A204.1 (cell line): ENCODE results near the gene PTPA.
"Not testable (repeated sequence)": the region's sequence is repeated elsewhere in the genome, so short reads cannot be mapped to it uniquely, and the experiment has no call there.

Experiments used
- FAIRE-seq: peaks from 2 replicates; lab custom pipeline; 2012; peaks lifted over from hg19 to GRCh38; lab: Jason Lieb, UNC

PTPA gene

DNA sequence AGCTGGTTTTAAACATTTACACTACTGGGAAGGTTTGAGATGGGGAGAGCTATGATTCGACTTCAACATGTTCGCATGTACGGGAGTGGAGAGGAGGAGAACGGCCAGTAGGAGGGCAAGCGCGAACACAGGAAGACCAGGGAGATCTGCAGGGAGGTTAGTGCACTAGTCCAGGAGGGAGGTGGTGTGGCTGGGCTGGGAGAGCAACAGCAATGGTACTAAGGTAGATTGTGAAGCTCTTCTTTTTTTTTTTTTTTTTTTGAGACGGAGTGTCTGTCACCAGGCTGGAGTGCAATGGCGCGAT is 50.3 kb downstream of the PTPA start:
- FAIRE-seq = no peak

DNA sequence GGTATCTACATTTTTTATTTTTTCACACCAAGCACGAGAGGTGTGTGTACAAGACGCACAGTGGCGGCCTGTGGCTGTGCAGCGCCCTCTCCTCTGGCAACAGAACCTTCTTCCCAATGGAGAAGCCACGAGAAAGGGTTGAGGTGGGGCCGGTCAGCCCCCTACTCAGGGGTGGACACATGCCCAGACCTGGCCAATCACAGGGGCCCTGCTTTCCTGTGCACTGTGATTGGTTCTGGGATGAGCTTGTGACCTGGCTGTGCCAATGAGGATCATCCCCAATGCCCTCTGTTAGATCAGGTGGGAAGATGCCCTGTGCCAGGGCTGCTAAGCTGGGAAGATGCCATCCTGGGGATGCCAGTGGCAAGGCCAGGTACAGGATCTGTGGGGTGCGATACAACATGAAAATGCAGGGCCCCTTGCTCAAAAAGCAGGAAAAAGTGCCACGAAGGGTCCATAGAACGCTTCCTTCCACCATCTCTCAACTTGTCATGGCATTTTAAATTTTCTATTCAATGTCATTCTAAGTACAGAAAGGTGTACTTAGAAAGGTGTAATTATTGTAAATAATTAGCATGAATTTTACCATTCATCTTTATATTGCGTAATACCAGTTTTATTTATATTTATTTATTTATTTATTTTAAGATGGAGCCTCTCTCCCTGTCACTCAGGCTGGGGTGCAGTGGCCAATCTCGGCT is 51.4 kb downstream of the PTPA start:
- FAIRE-seq = no peak

DNA sequence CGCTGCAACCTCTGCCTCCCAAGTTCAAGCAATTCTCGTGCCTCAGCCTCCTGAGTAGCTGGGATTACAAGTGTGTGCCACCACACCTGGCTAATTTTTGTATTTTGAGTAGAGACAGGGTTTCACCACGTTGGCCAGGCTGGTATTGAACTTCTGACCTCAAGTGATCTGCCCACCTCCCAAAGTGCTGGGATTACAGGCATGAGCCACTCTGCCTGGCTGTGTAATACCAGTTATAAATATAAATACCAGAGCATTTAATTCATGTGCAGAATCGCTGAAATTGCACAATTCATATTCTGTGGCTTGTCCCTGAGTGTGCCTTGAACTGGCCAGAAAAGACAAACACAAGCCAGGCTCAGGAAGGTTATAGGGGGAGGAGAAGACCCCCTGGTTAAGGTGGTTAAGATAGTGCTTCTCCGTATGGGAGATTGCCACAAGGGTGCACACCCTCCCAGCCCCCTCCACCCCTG is 52.0 kb downstream of the PTPA start:
- FAIRE-seq = not testable (repeated sequence)

- FAIRE-seq = no peak
Observed at GRCh38 chr9:129163753-129164152, 52.5 kb downstream of the PTPA start.

- FAIRE-seq = no peak
Observed at GRCh38 chr9:129164246-129164930, 53.2 kb downstream of the PTPA start.

GRCh38 chr9:129165198-129165597 is 54.0 kb downstream of the PTPA start:
- no peak for FAIRE-seq

GRCh38 chr9:129166623-129167557 is 55.7 kb downstream of the PTPA start:
- no peak for FAIRE-seq

DNA sequence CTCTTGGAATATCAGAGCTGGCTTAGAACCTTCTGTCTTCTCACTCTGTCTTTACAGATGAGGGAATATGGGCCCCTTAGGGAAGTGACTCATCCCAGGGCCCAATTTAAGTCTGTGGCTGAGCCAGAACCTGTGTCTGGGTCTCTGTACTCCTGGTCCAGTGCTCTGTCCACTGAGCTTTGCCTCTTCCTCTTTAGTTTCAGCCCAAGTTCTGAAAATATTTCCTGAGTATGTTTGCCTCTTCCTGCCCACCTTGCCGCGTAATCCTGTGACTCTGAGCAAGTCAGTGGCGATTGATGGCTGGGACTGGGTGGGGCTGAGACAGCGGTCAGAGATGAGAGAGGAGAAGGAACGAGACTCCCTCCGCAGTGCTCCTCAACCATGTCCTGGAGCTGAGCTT is 59.0 kb downstream of the PTPA start:
- FAIRE-seq = no peak

DNA sequence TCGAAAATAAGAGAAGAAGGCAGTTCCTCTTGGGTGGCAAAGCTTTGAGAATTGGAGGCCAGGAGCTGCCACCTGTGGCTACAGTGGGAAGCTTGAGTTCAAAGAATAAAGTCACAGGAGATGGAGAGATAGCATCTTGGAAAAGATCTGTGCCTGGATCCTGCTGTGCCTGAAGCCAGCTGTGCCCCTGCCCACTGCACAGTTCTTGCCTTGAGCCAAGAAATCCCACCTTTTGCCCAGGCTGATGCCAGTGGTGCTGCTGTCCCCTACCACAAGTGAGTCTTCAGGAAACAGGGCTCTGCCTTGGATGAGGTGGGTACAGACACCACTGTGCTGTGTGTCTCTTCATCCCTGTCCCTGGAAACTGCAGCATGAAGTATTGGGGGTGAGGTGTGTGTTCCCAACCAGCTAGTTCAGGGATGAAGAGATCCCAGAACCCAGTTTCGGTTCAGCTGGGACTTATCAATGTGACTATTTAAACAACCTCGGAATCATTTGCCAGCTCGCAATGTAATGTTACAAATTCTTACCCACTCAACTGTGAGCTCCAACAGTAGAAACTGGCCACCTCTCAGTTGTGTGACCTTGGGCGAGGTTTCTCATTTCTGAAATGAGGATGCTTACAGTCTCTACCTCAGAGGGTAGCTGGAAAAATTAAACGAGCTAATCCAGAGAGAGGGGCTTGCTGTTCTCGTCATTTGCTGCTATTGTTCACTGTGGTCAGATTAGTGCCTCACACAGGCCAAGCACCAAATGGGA is 61.0 kb downstream of the PTPA start:
- no peak for FAIRE-seq

GRCh38 chr9:129172816-129173215 is 61.6 kb downstream of the PTPA start:
- FAIRE-seq = no peak

DNA sequence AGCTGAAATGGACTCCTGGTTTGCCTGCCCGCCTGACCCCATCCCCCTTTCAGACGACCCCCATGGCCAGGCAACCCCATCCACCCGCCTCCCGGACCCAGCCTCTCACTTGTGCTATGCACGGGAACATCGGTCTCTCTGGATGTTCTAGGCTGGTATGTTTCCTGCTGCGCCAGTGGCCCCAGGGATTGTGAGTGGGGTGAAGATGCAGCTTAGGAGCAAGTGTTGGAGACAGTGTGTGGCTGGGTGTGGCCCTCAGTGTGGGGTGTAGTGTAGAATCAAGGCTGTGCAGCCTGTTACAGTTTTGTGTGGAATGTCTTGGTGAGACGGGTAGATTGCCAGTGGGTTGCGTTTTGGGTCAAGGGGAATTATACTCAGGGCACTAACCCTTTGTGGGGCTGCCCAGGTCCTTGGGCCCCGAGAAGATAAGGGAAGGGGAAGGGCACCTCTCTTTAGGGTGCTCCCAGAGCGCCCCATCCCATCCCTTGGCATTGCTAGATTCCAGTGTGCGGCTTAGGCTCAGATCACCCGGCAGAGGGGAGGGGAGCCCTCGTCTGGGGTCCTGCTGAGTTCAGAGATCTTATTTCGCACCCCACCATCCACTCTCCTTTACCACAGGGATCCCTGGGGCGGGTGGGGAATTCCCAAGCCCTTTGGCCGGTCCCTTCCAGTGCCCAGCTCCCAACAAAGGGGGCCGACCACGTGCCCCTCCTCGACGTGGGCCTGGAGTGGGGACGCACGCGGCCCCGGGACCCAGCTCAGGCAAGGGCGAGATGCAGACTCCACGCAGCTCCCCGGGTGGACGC is 62.3 kb downstream of the PTPA start:
- no peak for FAIRE-seq

GRCh38 chr9:129174102-129174723 is 63.0 kb downstream of the PTPA start:
- no peak for FAIRE-seq

DNA sequence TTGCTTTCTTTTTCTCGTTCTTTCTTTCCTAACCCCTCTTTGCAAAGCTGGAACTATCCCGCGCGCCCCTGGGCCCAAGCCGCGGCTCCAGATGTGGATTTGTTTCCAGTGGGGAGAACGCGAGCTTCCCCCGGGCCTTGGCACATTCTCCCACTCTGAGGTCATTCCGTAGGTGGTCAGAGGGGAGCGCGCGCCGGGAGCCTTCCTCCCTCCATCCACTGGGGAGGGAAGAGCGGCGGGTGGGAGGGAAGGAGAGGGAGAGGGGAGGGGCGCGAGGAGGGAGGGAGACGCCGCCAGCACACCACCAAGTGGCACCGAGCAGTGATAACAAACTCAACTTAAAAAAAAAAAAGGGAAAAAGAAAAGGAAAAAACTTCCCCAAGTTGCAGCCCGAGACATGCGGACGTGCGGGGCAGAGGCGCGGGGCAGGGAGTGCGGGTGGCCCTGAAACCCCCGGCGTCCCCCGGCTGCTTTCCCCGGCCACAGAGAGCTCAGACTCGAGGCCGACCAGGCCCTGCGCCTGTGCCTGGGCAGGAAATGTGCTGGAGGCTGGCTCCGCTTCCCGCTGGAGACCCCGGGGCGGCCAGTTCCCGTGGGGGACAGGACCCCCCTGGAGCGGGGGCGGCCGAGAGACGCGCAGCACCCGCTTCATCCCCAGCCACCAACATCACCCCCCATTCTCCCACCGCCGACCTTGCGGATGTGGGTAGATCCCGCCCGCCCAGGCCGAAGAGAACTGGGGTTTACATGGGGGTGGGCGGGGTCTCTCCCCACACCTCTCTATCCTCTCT is 63.7 kb downstream of the PTPA start:
- FAIRE-seq = no peak

DNA sequence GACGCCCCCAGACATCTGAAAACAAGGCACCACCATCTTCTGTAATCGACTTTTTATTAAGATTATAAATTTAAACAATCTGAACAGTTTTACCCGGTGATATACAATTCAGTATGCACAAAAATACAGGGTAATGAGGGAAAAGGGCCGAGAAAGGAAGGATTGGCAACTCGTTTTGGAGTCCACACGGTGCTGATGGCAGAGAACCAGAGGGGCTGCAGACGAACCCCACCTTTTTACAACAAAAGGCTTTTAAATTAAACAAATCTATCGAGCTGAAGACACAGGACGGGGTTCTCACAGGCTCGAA is 64.3 kb downstream of the PTPA start:
- FAIRE-seq = no peak

GRCh38 chr9:129175825-129176633 is 64.8 kb downstream of the PTPA start:
- FAIRE-seq = peak; percentile 98

- FAIRE-seq = no peak
Observed at GRCh38 chr9:129176701-129177442, 65.7 kb downstream of the PTPA start.

GRCh38 chr9:129177443-129177790 is 66.2 kb downstream of the PTPA start:
- no peak for FAIRE-seq

GRCh38 chr9:129177791-129178567 is 66.8 kb downstream of the PTPA start, which contains the start of gene IER5L:
TSS of gene IER5L (minus strand) at chr9:129178261. CDS start at chr9:129178052, 209 bp downstream.
- FAIRE-seq = no peak
